GM19463 (cell line): ENCODE data around the gene CHI3L1.

Experiments
- ATAC-seq: cut with Tn5 transposase; IDR thresholded peaks from one replicate; pipeline ENCODE4 v1.9.1; 2021; ENCODE audit warnings: mild to moderate bottlenecking, moderate library complexity; ENCODE audit not compliant: unreplicated experiment

Gene CHI3L1

GRCh38 chr1:203137324-203137723, 49.2 kb downstream of the CHI3L1 start:
- no peak for ATAC-seq

- no peak for ATAC-seq
These were observed 50.0 kb downstream of the CHI3L1 start for GRCh38 chr1:203136409-203137042.

- ATAC-seq: no peak
These were observed 50.7 kb downstream of the CHI3L1 start for GRCh38 chr1:203135636-203136305.

- ATAC-seq: no peak
These were observed 52.4 kb downstream of the CHI3L1 start for GRCh38 chr1:203133970-203134725.

GRCh38 chr1:203131548-203132200, 54.8 kb downstream of the CHI3L1 start:
- no peak for ATAC-seq

- ATAC-seq: no peak
These were observed 56.0 kb downstream of the CHI3L1 start for GRCh38 chr1:203130358-203130985.

GRCh38 chr1:203129501-203130231, 56.8 kb downstream of the CHI3L1 start:
- no peak for ATAC-seq
